SK-N-SH treated with all-trans-retinoic acid at 6 μM for 48 hours (cell line): ENCODE data around the gene ZNF93.
"Not testable (repeated sequence)": the region's sequence is repeated elsewhere in the genome, so short reads cannot be mapped to it uniquely, and the experiment has no call there.

Experiments used
- OSR1 ChIP-seq: fragments of 250-450 bp; sonication (Bioruptor Pico); IDR thresholded peaks from 2 replicates; pipeline ENCODE4 v1.8.0; 2022; ENCODE audit warnings: moderate library complexity, mild to moderate bottlenecking, inconsistent platforms
- PATZ1 ChIP-seq: fragments of 250-450 bp; sonication (Bioruptor Pico); IDR thresholded peaks from 2 replicates; pipeline ENCODE4 v1.8.0; 2020; ENCODE audit warnings: mild to moderate bottlenecking, moderate library complexity, borderline replicate concordance
- POU6F1 ChIP-seq: fragments of 250-450 bp; sonication (Bioruptor Pico); IDR thresholded peaks from 2 replicates; pipeline ENCODE4 v1.8.0; 2021; ENCODE audit warnings: low read depth, mild to moderate bottlenecking, moderate library complexity, borderline replicate concordance
- PPARA ChIP-seq: fragments of 250-450 bp; sonication (Bioruptor Pico); IDR thresholded peaks from 2 replicates; pipeline ENCODE4 v1.5.0; 2020; ENCODE audit warnings: mild to moderate bottlenecking, borderline replicate concordance
- SNAI2 ChIP-seq: fragments of 250-450 bp; sonication (Bioruptor Pico); IDR thresholded peaks from 2 replicates; pipeline ENCODE4 v1.5.0; 2020; ENCODE audit warnings: mild to moderate bottlenecking, moderate library complexity
- TCF4 ChIP-seq: fragments of 250-450 bp; sonication (Bioruptor Pico); IDR thresholded peaks from 2 replicates; pipeline ENCODE4 v1.8.0; 2021; ENCODE audit warnings: mild to moderate bottlenecking, moderate library complexity, borderline replicate concordance

- TF ChIP-seq PPARA (CRISPR knock-in tag); PATZ1; OSR1 (CRISPR knock-in tag); TCF4 (CRISPR knock-in tag); POU6F1; SNAI2 (CRISPR knock-in tag): not testable (repeated sequence)
These were observed 49.0 kb upstream of the ZNF93 start for GRCh38 chr19:19851740-19852139.
